Hepatocyte (in vitro differentiated cells): Measurements from ENCODE around the gene NT5DC1. TPM values are rescaled to one million over a fixed set of nuclear protein-coding genes. Genes with fewer than 3 reads are reported as not detected.

Experiments
- DNase-seq: peaks from one replicate; pipeline ENCODE4 v3.0.0-alpha.2; 2016; ENCODE audit warnings: low spot score
- H2AFZ ChIP-seq: fragments of 200-600 bp; sonication (generic); 2 replicates; pipeline ENCODE4 v1.6.0; 2016; ENCODE audit warnings: antibody characterized with exemption, mild to moderate bottlenecking
- H3K27ac ChIP-seq: fragments of 200-600 bp; sonication (generic); 2 replicates; pipeline ENCODE4 v1.5.1; 2016; ENCODE audit warnings: mild to moderate bottlenecking
- H3K27me3 ChIP-seq: fragments of 200-600 bp; sonication (generic); 2 replicates; pipeline ENCODE4 v1.6.1; 2016
- H3K36me3 ChIP-seq: fragments of 200-600 bp; sonication (generic); replicated peaks from 2 replicates; pipeline ENCODE4 v1.5.1; 2016; ENCODE audit warnings: low read depth; ENCODE audit not compliant: insufficient read depth
- H3K4me1 ChIP-seq: fragments of 200-600 bp; sonication (generic); 2 replicates; pipeline ENCODE4 v1.5.1; 2016; ENCODE audit warnings: mild to moderate bottlenecking, moderate library complexity; ENCODE audit not compliant: insufficient read depth
- H3K4me2 ChIP-seq: fragments of 200-600 bp; sonication (generic); 2 replicates; pipeline ENCODE4 v1.6.0; 2016
- H3K4me3 ChIP-seq: fragments of 200-600 bp; sonication (generic); 2 replicates; pipeline ENCODE4 v1.5.1; 2016; ENCODE audit warnings: mild to moderate bottlenecking
- H3K79me2 ChIP-seq: fragments of 200-600 bp; sonication (generic); 2 replicates; pipeline ENCODE4 v1.6.0; 2017; ENCODE audit warnings: mild to moderate bottlenecking
- H3K9me2 ChIP-seq: fragments of 200-600 bp; sonication (generic); replicated peaks from 2 replicates; pipeline ENCODE4 v1.6.0; 2017; ENCODE audit warnings: mild to moderate bottlenecking; ENCODE audit not compliant: insufficient read depth
- H3K9me3 ChIP-seq: fragments of 200-600 bp; sonication (generic); 2 replicates; pipeline ENCODE4 v1.5.1; 2016; ENCODE audit warnings: low read depth, mild to moderate bottlenecking
- H4K20me1 ChIP-seq: fragments of 200-600 bp; sonication (generic); 2 replicates; pipeline ENCODE4 v1.6.0; 2016; ENCODE audit warnings: mild to moderate bottlenecking; ENCODE audit not compliant: insufficient read depth, poor library complexity, severe bottlenecking
- EZH2 ChIP-seq: fragments of 200-600 bp; sonication (generic); IDR thresholded peaks from 2 replicates; pipeline ENCODE4 v1.6.1; 2016; ENCODE audit warnings: antibody characterized with exemption, mild to moderate bottlenecking, borderline replicate concordance
- EZH2phosphoT487 ChIP-seq: fragments of 200-600 bp; sonication (generic); IDR thresholded peaks from one replicate; pipeline ENCODE4 v1.6.1; 2018; ENCODE audit warnings: antibody characterized with exemption, mild to moderate bottlenecking, low read depth, moderate library complexity; ENCODE audit not compliant: unreplicated experiment, severe bottlenecking
- WGBS: methylation state at CpG from one replicate; pipeline ENCODE4 v1.1.6; 2016; ENCODE audit warnings: low lambda C conversion rate; ENCODE audit errors: missing lambda C conversion rate; 5-methylcytosine and 5-hydroxymethylcytosine counted together
- polyA plus RNA-seq: library from polyadenylated mRNA; unstranded; fragments of >200 nt; fragmentation: Nextera tagmentation; extraction: Ambion mirVana; gene quantifications from 2 replicates; pipeline ENCODE4 v1.2.1, GENCODE V29; 2016
- total RNA-seq: library from RNA; depleted of rRNA; stranded (reverse); fragments of >200 nt; gene quantifications from 2 replicates; pipeline ENCODE4 v1.2.3, GENCODE V29; 2014
- TF ChIP-seq, protein P1 (sequence below): fragments of 200-600 bp; sonication (generic); IDR thresholded peaks from 2 replicates; pipeline ENCODE4 v1.5.1; 2016; ENCODE audit warnings: antibody characterized with exemption, mild to moderate bottlenecking; ENCODE audit not compliant: poor library complexity

NT5DC1 gene
- total and polyA plus RNA-seq, 2 experiments from 2014 or later, result 11.4 to 27.8 TPM

DNA sequence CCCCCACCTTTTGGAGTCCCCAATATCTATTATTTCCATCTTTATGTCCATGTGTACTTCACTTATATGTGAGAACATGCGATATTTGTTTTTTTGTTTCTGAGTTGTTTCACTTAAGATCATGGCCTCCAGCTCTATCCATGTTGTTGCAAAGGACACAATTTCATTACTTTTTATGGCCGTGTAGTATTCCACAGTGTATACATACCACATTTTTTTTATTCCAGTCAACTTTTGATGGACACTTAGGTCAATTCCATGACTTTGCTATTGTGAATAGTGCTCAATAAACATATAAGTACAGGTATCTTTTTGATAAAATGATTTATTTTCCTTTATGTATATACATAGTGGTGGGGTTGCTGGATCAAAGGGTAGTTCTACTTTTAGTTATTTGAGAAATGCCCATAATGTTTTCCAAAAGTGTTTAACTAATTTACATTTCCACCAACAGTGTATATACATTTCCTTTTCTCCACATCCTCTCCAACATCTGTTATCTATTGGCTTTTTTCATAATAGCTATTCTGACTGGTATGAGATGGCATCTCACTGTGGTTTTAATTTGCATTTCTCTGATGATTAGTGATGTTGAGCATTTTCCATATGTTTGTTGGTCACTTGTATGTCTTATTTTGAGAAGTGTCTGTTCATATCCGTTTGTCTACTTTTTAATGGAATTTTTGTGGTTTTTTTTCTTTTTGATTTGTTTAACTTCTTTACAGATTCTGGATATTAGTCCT is 59.3 kb downstream of the NT5DC1 start:
- TF ChIP-seq, protein P1, sequence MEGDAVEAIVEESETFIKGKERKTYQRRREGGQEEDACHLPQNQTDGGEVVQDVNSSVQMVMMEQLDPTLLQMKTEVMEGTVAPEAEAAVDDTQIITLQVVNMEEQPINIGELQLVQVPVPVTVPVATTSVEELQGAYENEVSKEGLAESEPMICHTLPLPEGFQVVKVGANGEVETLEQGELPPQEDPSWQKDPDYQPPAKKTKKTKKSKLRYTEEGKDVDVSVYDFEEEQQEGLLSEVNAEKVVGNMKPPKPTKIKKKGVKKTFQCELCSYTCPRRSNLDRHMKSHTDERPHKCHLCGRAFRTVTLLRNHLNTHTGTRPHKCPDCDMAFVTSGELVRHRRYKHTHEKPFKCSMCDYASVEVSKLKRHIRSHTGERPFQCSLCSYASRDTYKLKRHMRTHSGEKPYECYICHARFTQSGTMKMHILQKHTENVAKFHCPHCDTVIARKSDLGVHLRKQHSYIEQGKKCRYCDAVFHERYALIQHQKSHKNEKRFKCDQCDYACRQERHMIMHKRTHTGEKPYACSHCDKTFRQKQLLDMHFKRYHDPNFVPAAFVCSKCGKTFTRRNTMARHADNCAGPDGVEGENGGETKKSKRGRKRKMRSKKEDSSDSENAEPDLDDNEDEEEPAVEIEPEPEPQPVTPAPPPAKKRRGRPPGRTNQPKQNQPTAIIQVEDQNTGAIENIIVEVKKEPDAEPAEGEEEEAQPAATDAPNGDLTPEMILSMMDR, result no peak
- no peak for TF ChIP-seq EZH2
- no peak for TF ChIP-seq EZH2phosphoT487

DNA sequence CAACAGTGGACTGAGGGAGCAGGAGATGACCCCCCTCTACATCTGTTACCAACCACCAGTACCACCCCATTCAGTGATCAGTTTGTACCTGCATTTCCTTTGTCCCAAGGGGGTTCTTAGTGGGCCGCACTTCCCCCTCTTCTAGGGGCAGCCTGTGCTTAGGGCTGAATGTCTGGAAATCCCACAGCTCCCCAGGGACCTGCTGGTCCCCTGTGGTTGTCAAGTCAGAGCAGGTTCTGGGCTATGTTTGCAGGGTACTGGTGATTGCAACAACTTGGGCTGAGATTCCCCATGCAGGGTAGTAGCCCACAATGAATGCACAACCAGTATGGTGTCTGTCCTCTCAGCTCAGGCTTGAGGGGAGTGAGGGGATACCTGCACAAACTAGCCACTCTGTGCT is 64.9 kb downstream of the NT5DC1 start:
- Histone ChIP-seq H3K36me3 (no peaks in the 10 kb centered on the region), H3K9me2 (no peaks in the 10 kb centered on the region), H3K9me3 (peaks cover 5% of the 10 kb centered on the region), H4K20me1 (no peaks in the 10 kb centered on the region), H2AFZ (no peak overlapping the region), H3K79me2 (peaks cover 9% of the 10 kb centered on the region), H3K4me2 (no peak overlapping the region), H3K4me1 (no peaks in the 10 kb centered on the region), H3K27ac (no peak overlapping the region), H3K27me3 (no peaks in the 10 kb centered on the region), H3K4me3 (no peak overlapping the region)
- 100% methylated on average over 1 of the region's 1 CpG for WGBS
- no peak for DNase-seq
- TF ChIP-seq EZH2, result no peak
- no peak for TF ChIP-seq EZH2phosphoT487
- TF ChIP-seq, protein P1, result no peak

More for the DNA sequence above, 59.3 kb downstream of the NT5DC1 start:
- no peaks in the 10 kb centered on the region for H3K9me2 ChIP-seq
- no peak overlapping the region for H3K4me2 ChIP-seq
- WGBS, result 89% methylated on average over 3 of the region's 3 CpGs
- peaks cover 9% of the 10 kb centered on the region for H3K79me2 ChIP-seq
- H2AFZ ChIP-seq, result no peak overlapping the region
- H3K36me3 ChIP-seq, result no peaks in the 10 kb centered on the region
- H3K4me3 ChIP-seq, result no peak overlapping the region
- peaks cover 5% of the 10 kb centered on the region for H3K9me3 ChIP-seq
- H3K27ac ChIP-seq, result no peak overlapping the region
- no peaks in the 10 kb centered on the region for H3K4me1 ChIP-seq
- no peak for DNase-seq
- no peaks in the 10 kb centered on the region for H4K20me1 ChIP-seq
- H3K27me3 ChIP-seq, result no peaks in the 10 kb centered on the region

DNA sequence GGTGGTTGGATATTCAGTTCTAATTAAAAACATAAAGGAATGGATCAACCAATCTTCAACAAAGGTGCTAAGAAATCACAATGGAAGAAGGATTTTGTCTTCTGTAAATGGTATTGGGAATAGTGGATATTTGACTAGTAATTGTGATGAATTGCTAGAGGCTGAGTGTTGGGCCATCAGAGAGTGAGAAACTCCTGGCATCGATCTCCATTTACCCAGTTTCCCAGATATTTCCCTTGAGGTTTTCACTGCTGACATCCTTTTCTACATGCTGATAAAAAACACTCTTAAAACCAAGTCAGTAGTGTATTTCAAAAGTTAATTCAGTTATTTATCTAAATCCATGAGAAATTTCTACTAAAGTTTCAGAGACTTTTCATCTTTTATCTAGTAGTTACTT is 65.7 kb downstream of the NT5DC1 start:
- Histone ChIP-seq H4K20me1 (no peaks in the 10 kb centered on the region), H3K9me3 (peaks cover 5% of the 10 kb centered on the region), H2AFZ (no peak overlapping the region), H3K36me3 (no peaks in the 10 kb centered on the region), H3K27me3 (no peaks in the 10 kb centered on the region), H3K9me2 (no peaks in the 10 kb centered on the region), H3K4me2 (no peak overlapping the region), H3K79me2 (peaks cover 9% of the 10 kb centered on the region), H3K27ac (no peak overlapping the region), H3K4me3 (no peak overlapping the region), H3K4me1 (no peaks in the 10 kb centered on the region)
- 88% methylated on average over 1 of the region's 1 CpG for WGBS
- TF ChIP-seq, protein P1, result no peak
- TF ChIP-seq EZH2phosphoT487 (no peak), EZH2 (no peak)
- no peak for DNase-seq

DNA sequence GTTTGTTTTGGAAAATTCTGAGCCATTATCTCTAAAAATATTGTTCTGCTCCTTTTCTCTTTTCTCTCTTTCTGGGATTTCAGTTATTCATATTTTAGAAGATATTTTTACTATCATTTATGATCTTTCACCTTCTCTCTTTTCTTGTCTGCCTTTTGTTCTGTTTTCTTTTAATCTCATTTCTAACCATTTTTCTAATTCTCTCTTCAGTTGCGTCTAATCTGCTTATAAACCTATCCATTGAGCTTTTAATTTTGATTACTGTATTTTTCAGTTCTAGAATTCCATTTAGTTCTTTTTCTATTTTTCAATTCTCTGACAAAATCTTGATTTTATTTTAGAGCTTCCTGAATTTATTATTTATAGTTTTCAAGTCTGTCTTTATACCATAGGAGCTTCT is 67.5 kb downstream of the NT5DC1 start:
- Histone ChIP-seq H4K20me1 (no peaks in the 10 kb centered on the region), H3K4me2 (no peak overlapping the region), H3K79me2 (peaks cover 5% of the 10 kb centered on the region), H3K27me3 (no peaks in the 10 kb centered on the region), H3K4me1 (no peaks in the 10 kb centered on the region), H3K36me3 (no peaks in the 10 kb centered on the region), H3K9me3 (peaks cover 5% of the 10 kb centered on the region), H3K4me3 (no peak overlapping the region), H3K27ac (no peak overlapping the region), H3K9me2 (no peaks in the 10 kb centered on the region), H2AFZ (no peak overlapping the region)
- TF ChIP-seq, protein P1, result no peak
- no peak for TF ChIP-seq EZH2
- no peak for TF ChIP-seq EZH2phosphoT487
- 100% methylated on average over 1 of the region's 1 CpG for WGBS
- no peak for DNase-seq
